Activated naive CD4-positive, alpha-beta T cell treated with anti-CD3 and anti-CD28 coated beads for 36 hours (primary cell): ENCODE data around the gene OPRM1. TPM values are rescaled to one million over a fixed set of nuclear protein-coding genes. Genes with fewer than 3 reads are reported as not detected.

Experiments used
- CTCF ChIA-PET: fragments of 350-600 bp; sonication (Branson Sonifier 250); formaldehyde crosslinking; loops from one replicate; lab custom pipeline; 2021; ENCODE audit warnings: antibody characterized with exemption; lab: Charles Lee
- DNase-seq: peaks from one replicate; pipeline ENCODE4 v3.0.0-alpha.2; 2020
- H3K27ac Mint-ChIP-seq: one replicate; pipeline ENCODE4 v1.8.0; 2021; ENCODE audit warnings: mild to moderate bottlenecking, mixed read lengths
- H3K27me3 Mint-ChIP-seq: one replicate; pipeline ENCODE4 v1.8.0; 2021; ENCODE audit warnings: low read depth, mixed read lengths
- H3K36me3 Mint-ChIP-seq: one replicate; pipeline ENCODE4 v1.8.0; 2021; ENCODE audit warnings: low read depth, mixed read lengths
- H3K4me1 Mint-ChIP-seq: one replicate; pipeline ENCODE4 v1.8.0; 2021; ENCODE audit warnings: low read depth, mixed read lengths
- H3K4me3 Mint-ChIP-seq: one replicate; pipeline ENCODE4 v1.8.0; 2021; ENCODE audit warnings: mild to moderate bottlenecking, moderate library complexity, mixed read lengths
- H3K9me3 Mint-ChIP-seq: one replicate; pipeline ENCODE4 v1.8.0; 2021; ENCODE audit warnings: mixed read lengths
- intact Hi-C: fragments of 100-400 bp; cut with micrococcal nuclease; formaldehyde crosslinking; loops from one replicate; pipeline ENCODE4 v1.15.1; 2023
- total RNA-seq, 2 experiments: library from RNA; stranded (reverse); gene quantifications; one replicate each; pipeline ENCODE4 v1.2.3, GENCODE V29; 2021

Gene OPRM1
- total RNA-seq, 2 experiments from 2014 or later, result not detected

GRCh38 chr6:154247119-154247861 lies 208.2 kb downstream of the OPRM1 start:
- CTCF ChIA-PET, result interaction anchor here (0.6 to 3.6 kb wide), 22 partner anchors 8 to 528 kb away, joined by 3 to 19 read pairs (median 5); no protein-coding TSS in a partner anchor
- H3K36me3 Mint-ChIP-seq, result peaks cover 26% of the 10 kb centered on the region
- peak overlapping the region; percentile 87 for H3K4me3 Mint-ChIP-seq

GRCh38 chr6:154249499-154250298 lies 210.7 kb downstream of the OPRM1 start:
- Mint-ChIP-seq H3K27me3 (no peaks in the 10 kb centered on the region), H3K4me3 (peak overlapping the region; percentile 61), H3K4me1 (peaks cover 60% of the 10 kb centered on the region), H3K27ac (peak overlapping the region; percentile 86), H3K36me3 (peaks cover 14% of the 10 kb centered on the region), H3K9me3 (peaks cover 6% of the 10 kb centered on the region)
- CTCF ChIA-PET, result interaction anchor here (0.6 to 3.6 kb wide), 5 partner anchors 12 to 93 kb away, joined by 3 to 19 read pairs (median 4); no protein-coding TSS in a partner anchor
- intact Hi-C loops, result loop anchor here (1.0 to 10.0 kb wide), 13 partner anchors 8 to 1945 kb away; partner anchors contain the start of genes FBXO5, SCAF8 and TFB1M
- peak; percentile 67 for DNase-seq

More at GRCh38 chr6:154247119-154247861, 208.2 kb downstream of the OPRM1 start:
- Mint-ChIP-seq H3K27me3 (no peaks in the 10 kb centered on the region), H3K27ac (peak overlapping the region; percentile 98), H3K9me3 (peaks cover 6% of the 10 kb centered on the region), H3K4me1 (peaks cover 68% of the 10 kb centered on the region)
- DNase-seq, result peak; percentile 69
- intact Hi-C loops, result loop anchor here (1.0 to 10.0 kb wide), 7 partner anchors 16 to 1942 kb away; partner anchors contain the start of genes FBXO5, SCAF8 and TFB1M

- Mint-ChIP-seq H3K4me3 (no peak overlapping the region), H3K27me3 (no peaks in the 10 kb centered on the region), H3K27ac (no peak overlapping the region), H3K36me3 (peaks cover 19% of the 10 kb centered on the region), H3K4me1 (peaks cover 55% of the 10 kb centered on the region), H3K9me3 (peaks cover 14% of the 10 kb centered on the region)
- CTCF ChIA-PET, result interaction anchor here (0.6 to 1.4 kb wide), 7 partner anchors 14 to 367 kb away, joined by 3 to 6 read pairs (median 3); no protein-coding TSS in a partner anchor
- peak; percentile 49 for DNase-seq
- intact Hi-C loops, result no loop called here
Measured at GRCh38 chr6:154251116-154251515, 212.1 kb downstream of the OPRM1 start.

- Mint-ChIP-seq H3K27me3 (no peaks in the 10 kb centered on the region), H3K9me3 (peaks cover 16% of the 10 kb centered on the region), H3K4me3 (no peak overlapping the region), H3K27ac (no peak overlapping the region), H3K36me3 (peaks cover 14% of the 10 kb centered on the region), H3K4me1 (peaks cover 61% of the 10 kb centered on the region)
- no peak for DNase-seq
- CTCF ChIA-PET, result no interaction called here
- intact Hi-C loops, result no loop called here
Measured at GRCh38 chr6:154252678-154253077, 213.6 kb downstream of the OPRM1 start.

GRCh38 chr6:154257067-154257466 lies 218.0 kb downstream of the OPRM1 start:
- H3K4me3 Mint-ChIP-seq, result no peak overlapping the region
- no peak for DNase-seq
- H3K27ac Mint-ChIP-seq, result no peak overlapping the region
- CTCF ChIA-PET, result interaction anchor here (1.0 to 1.9 kb wide), 3 partner anchors 19 to 102 kb away, joined by 3 to 7 read pairs (median 4); no protein-coding TSS in a partner anchor
- intact Hi-C loops, result no loop called here
- H3K27me3 Mint-ChIP-seq, result no peaks in the 10 kb centered on the region
- H3K4me1 Mint-ChIP-seq, result peaks cover 39% of the 10 kb centered on the region
- H3K36me3 Mint-ChIP-seq, result peaks cover 14% of the 10 kb centered on the region
- peaks cover 16% of the 10 kb centered on the region for H3K9me3 Mint-ChIP-seq

GRCh38 chr6:154258064-154258757 lies 219.2 kb downstream of the OPRM1 start:
- no peaks in the 10 kb centered on the region for H3K27me3 Mint-ChIP-seq
- H3K9me3 Mint-ChIP-seq, result peaks cover 16% of the 10 kb centered on the region
- DNase-seq, result no peak
- H3K27ac Mint-ChIP-seq, result peak overlapping the region; percentile 20
- no peak overlapping the region for H3K4me3 Mint-ChIP-seq
- peaks cover 29% of the 10 kb centered on the region for H3K4me1 Mint-ChIP-seq
- peaks cover 14% of the 10 kb centered on the region for H3K36me3 Mint-ChIP-seq
- intact Hi-C loops, result no loop called here
- CTCF ChIA-PET, result interaction anchor here (0.6 to 1.9 kb wide), 5 partner anchors 10 to 101 kb away, joined by 3 to 7 read pairs (median 4); no protein-coding TSS in a partner anchor

- no peak overlapping the region for H3K27ac Mint-ChIP-seq
- CTCF ChIA-PET, result interaction anchor here (0.6 kb wide), 1 partner anchor 13 kb away, joined by 3 read pairs; no protein-coding TSS in a partner anchor
- no peak for DNase-seq
- intact Hi-C loops, result no loop called here
- H3K27me3 Mint-ChIP-seq, result no peaks in the 10 kb centered on the region
- no peaks in the 10 kb centered on the region for H3K36me3 Mint-ChIP-seq
- H3K4me1 Mint-ChIP-seq, result peaks cover 27% of the 10 kb centered on the region
- H3K4me3 Mint-ChIP-seq, result no peak overlapping the region
- H3K9me3 Mint-ChIP-seq, result peaks cover 2% of the 10 kb centered on the region
Measured at GRCh38 chr6:154261688-154262397, 222.8 kb downstream of the OPRM1 start.

- intact Hi-C loops, result loop anchor here (1.0 kb wide), 1 partner anchor 16 kb away; no protein-coding TSS in a partner anchor
- H3K9me3 Mint-ChIP-seq, result peaks cover 2% of the 10 kb centered on the region
- CTCF ChIA-PET, result interaction anchor here (0.6 to 3.2 kb wide), 9 partner anchors 11 to 164 kb away, joined by 3 to 21 read pairs (median 4); no protein-coding TSS in a partner anchor
- H3K27me3 Mint-ChIP-seq, result no peaks in the 10 kb centered on the region
- H3K27ac Mint-ChIP-seq, result no peak overlapping the region
- no peak overlapping the region for H3K4me3 Mint-ChIP-seq
- DNase-seq, result no peak
- H3K36me3 Mint-ChIP-seq, result no peaks in the 10 kb centered on the region
- peaks cover 29% of the 10 kb centered on the region for H3K4me1 Mint-ChIP-seq
Measured at GRCh38 chr6:154266560-154267099, 227.6 kb downstream of the OPRM1 start.

- Mint-ChIP-seq H3K27me3 (no peaks in the 10 kb centered on the region), H3K4me3 (no peak overlapping the region), H3K9me3 (peaks cover 2% of the 10 kb centered on the region), H3K36me3 (no peaks in the 10 kb centered on the region), H3K4me1 (peaks cover 25% of the 10 kb centered on the region), H3K27ac (no peak overlapping the region)
- peak; percentile 32 for DNase-seq
- CTCF ChIA-PET, result interaction anchor here (0.9 to 3.2 kb wide), 4 partner anchors 10 to 113 kb away, joined by 3 to 21 read pairs (median 12); no protein-coding TSS in a partner anchor
- intact Hi-C loops, result no loop called here
Measured at GRCh38 chr6:154267508-154268106, 228.6 kb downstream of the OPRM1 start.

GRCh38 chr6:154268486-154268885 lies 229.4 kb downstream of the OPRM1 start:
- no peak overlapping the region for H3K4me3 Mint-ChIP-seq
- H3K9me3 Mint-ChIP-seq, result peaks cover 2% of the 10 kb centered on the region
- peaks cover 27% of the 10 kb centered on the region for H3K4me1 Mint-ChIP-seq
- H3K36me3 Mint-ChIP-seq, result no peaks in the 10 kb centered on the region
- DNase-seq, result no peak
- intact Hi-C loops, result no loop called here
- no peaks in the 10 kb centered on the region for H3K27me3 Mint-ChIP-seq
- CTCF ChIA-PET, result no interaction called here
- no peak overlapping the region for H3K27ac Mint-ChIP-seq
